ENCODE data around the gene LBR.
A peak's percentile ranks its signal among the peaks of the same experiment; 100 is the strongest.

GRCh38 chr1:225378880-225379279 is 49.0 kb downstream of the LBR start:
- TF ChIP-seq POLR2A (IDR thresholded peaks at IDR 0.05) = no peak
- peak in 1 of 3 donors; percentile 19 for TF ChIP-seq POLR2AphosphoS5 (IDR thresholded peaks at IDR 0.05)
- TF ChIP-seq CTCF (IDR thresholded peaks at IDR 0.05) = no peak

Data from suprapubic skin (tissue), 4 donors.